Activated T-cell treated with anti-CD3 and anti-CD28 coated beads, Interleukin-2, amount 50 U/mL, for 1 hour (primary cell): ENCODE results near the gene ZNF410.
A peak's percentile ranks its signal among the peaks of the same experiment; 100 is the strongest.
"Not testable (repeated sequence)": the region's sequence is repeated elsewhere in the genome, so short reads cannot be mapped to it uniquely, and the experiment has no call there.

Source experiments
- DNase-seq: peaks from one replicate; pipeline ENCODE4 v3.0.0-alpha.2; 2020

The ZNF410 gene

DNA sequence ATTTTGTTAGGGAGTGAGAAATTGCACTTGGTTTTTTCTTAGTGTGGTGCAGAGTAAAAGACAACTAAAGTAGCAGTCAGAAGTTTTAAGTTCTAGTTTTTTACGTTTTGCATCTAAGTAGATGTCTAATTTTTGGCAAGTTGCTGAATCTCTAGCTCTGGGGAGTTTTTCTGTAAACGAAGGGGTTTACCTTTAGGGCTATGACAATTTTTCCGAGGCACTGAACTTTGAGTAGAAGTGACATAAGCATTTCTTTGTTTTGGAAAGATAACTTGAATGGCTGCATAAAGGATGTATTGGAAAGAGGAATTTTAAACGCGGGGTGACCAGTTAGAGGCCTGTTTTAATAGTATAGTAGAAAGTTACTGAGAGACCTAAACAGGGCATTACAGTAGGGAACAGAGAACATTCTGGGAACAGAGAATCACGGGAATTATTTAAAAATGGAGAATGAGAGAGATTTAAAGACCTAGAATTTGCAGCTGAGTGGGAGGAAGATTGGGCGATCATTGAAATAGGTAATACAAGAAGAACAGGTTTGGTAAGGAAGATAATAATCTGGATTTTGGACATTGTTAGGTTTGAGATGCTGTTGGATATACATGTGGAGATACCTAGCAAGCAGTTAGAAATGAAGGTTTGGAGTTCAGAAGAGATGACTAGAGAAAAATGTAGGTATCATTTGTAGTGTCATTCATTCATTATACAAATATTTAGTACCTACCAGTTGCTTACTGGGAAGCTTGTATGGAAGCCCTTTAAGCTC, 1.2 kb downstream of the ZNF410 start:
- DNase-seq = no peak

DNA sequence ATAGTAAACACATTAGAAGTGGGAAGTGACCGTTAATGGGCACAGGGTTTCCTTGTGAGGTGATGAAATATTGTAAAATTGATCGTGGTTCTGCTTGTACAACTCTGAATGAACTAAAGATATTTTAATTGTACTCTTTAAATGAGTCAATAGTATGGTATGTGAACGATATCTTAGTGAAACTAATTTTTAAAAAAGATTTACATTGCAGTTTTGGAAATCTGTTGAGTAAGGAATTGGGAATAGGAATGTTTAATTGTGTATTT, 1.7 kb downstream of the ZNF410 start:
- no peak for DNase-seq

DNA sequence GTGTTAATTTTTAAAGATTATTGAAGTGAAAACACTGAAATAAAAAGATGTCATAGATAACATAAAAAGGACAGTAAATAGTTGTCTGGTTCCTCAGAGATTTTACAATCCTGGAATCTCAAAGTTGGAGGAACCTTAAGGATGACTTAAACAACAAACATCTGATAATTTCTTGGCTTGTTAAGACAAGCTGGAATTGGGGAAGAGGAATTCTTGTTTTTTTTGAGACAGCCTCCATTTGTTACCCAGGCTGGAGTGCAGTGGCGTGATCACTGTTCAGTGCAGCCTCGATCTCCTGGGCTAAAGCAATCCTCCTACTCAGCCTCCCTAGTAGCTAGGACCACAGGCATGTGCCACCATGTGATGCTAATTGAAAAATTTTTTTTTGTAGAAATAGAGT, 2.3 kb downstream of the ZNF410 start:
- no peak for DNase-seq

DNA sequence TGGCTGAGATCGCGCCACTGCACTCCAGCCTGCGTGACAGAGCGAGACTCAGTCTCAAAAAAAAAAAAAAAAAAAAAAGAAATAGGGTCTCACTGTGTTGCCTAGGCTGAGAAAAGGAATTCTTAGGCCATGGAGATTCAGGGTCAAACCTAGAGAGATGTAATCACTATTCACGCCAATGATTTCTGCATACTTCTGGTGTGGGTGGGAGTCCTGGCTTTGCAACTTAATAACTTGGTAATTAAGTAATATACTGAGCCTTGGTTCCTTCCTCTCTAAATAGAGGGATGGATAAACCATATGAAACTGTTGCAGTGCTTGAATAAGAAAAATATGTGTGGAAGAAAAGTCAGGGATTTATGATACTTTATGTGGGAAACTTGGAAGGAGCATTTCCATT, 2.7 kb downstream of the ZNF410 start:
- no peak for DNase-seq

DNA sequence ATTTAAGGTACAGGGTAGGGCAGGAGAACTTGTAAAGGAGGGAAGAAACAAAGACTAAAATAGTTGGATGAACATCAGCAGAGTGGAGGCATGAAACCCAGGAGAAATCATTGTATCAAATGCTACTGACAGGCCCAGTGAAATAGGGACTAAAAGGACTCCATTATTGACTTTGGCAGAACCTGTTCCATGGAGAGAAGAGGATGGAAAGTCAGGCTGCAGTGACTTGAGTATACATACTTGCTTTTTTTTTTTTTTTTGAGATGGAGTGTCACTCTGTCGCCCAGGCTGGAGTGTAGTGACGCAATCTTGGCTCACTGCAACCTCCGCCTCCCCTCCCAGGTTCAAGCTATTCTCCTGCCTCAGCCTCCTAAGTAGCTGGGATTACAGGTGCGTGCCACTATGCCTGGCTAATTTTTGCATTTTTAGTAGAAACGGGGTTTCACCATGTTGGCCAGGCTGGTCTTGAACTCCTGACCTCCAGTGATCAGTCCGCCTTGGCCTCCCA, 7.6 kb downstream of the ZNF410 start:
- DNase-seq = not testable (repeated sequence)

DNA sequence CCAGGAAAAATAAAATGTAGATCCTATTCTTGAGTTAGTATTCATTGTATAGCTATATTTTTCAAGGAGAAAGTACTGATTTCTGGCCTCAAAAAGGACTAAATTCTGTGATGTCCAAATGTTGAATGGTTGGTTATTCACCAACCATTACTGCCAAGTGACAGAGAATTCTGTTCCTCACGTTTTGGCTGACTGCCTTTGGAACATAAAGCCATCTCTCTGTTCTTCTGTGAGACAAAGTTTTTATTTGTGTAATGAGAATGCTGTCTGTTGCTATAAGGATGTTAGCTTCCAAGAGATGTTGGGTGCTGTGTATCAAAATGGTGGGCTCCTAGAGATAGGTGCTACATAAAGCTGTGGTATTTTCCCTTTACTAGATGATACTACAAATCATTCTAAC, 9.3 kb downstream of the ZNF410 start:
- DNase-seq = no peak

DNA sequence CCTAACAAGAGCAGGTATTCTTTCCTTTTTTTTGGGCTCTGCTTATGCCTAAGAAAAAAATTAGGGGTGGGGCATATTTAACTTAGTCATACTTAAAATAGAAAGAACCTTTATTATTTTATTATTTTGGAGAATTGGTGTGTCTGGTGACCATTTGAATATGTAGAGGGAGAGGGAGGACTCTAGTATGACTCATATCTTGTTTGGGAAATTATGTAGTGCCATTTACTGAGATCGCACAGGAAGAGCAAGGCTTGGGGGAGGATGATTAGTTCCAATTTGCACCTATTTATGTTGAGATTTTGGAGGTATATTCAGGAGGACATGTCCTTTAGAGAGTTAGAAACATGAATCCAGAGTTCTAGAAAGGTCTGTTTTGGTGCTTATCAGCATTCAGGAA, 9.9 kb downstream of the ZNF410 start:
- no peak for DNase-seq

DNA sequence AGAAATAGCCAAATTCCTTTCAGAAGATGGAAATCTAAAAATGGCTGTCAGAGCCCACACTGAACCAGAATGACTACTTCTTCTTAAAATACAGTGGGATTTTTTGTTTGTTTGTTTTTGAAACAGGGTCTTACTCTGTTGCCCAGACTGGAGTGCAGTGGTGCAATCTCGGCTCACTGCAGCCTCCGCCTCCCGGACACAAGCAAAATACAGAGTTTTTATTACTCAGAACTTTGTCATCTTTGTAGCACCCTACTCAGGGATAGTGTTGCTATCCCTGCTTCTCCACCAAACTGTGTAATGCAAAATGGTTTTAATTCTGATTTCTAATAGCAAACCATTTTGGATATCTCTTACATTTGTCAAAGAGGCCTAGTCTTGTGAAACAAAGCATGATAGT, 16.4 kb downstream of the ZNF410 start:
- no peak for DNase-seq

DNA sequence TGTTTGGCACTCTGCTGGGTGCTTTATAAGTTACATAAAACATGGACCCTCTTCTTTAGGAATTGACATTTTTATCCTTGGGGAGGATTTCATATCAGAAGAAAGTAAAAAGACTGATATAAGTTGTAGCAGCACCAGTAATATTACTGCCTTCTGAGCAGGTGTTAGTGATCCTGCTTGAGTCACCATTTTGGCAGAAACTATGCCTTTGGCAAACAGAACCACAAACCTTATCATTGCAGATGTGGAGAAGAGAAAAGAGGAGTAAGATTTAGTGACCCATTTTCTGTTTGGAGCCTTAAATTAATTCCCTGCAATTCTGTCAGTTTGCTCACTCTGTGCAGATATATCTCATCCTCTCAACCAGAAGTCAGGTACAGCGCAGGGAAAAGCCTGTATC, 23.0 kb downstream of the ZNF410 start:
- no peak for DNase-seq

DNA sequence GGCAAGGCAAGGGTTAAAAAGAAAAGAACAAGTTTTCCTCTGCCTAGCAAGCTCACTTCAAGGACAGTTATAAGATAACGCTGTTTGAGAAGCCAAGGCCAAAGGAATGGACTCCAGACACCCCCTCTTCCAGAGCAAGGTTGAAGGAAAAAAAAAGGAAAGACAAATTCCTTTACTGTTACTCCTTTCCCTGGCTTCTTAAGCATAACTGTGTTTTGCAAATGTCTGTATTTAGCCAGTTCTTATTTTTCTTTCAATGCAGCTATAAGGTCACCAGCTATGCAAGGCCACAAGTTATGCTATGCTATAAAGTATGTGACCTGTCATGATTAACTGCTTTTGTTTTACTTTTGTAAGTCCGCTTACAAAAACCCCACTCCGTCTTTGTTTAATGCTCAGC, 26.6 kb downstream of the ZNF410 start:
- no peak for DNase-seq

DNA sequence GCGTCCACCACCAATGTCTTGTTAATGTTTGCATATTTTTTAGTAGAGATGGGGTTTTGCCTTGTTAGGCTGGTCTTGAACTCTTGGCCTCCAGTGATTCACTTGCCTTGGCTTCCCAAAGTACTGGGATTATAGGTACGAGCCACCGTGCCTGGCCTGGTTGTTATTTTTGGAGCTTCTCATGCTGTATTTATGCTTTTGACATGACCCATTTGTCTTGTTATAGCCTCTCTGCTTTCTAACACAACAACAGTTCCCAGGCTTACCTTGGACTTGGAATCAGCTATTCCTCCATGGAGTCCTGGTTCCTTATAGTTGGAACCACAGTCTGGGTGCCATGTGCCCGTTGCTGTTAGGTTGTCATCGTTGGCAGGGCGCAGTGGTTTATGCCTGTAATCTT, 29.7 kb downstream of the ZNF410 start:
- no peak for DNase-seq

DNA sequence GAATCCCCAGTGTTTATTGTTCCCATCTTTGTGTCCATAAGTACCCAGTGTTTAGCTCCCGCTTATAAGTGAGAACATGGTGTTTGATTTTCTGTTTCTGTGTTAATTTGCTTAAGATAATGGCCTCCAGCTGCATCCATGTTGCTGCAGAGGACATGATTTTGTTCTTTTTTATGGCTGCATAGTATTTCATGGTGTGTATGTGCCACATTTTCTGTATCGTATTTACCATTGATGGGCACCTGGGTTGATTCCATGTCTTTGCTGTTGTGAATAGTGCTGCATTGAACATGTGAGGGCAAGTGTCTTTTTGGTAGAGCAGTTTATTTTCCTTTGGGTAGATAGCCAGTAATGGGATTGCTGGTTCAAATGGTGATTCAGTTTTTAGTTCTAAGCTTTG, 32.8 kb downstream of the ZNF410 start:
- DNase-seq = not testable (repeated sequence)

DNA sequence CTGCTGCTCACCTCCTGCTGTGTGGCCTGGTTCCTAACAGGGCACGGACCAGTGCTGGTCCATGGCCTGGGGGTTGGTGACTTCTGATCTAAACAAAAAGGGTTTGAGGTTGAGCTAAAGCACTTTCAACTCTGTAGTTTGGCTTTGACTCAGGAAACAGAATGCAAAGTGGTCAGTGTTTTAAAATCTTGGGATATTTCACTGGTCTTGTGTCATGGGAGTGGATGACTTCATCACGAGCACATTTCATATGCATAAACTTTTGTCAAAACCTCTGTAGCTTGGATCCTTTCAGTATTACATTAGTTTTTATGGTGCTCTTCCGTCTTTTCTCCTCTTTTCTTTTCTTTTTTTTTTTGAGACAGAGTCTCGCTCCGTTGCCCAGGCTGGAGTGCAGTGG, 37.7 kb downstream of the ZNF410 start:
- DNase-seq = no peak

DNA sequence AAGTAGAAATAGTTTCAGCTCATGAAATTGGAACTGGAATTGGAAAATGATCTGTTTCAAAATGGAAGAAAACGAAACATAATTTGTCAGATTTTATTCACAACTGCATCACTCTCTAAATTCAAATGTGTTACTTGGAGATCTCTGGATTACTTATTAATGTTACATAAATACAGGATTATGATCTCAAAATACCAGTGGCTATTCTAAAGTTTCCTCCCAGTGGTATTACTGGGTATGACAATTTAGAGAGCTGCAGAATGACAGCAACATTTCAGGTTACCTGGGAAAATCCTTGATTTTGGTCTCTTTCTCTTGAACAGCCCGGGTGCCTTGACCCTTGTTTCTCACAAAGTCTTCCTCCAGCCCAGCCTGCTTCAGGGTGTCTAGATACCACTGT, 49.0 kb downstream of the ZNF410 start:
- DNase-seq = no peak

DNA sequence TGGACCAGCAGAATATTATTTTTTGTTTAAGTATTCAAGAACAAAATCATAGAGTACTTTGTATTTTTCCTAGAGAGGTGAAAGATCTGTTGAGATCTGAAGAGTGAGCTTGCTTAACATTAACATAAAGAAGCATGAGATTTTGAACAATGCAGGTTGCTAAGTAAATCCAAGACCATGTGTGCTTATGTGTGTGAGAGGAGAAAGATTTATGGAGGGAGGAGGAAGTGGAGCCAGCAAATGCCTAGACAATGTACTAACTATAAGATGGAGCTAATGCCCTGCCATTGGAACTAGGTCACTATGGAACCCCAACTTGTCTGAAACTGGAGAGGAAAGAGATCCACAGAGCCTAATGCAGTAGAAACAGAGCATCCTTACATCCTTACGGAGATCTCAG, 49.9 kb downstream of the ZNF410 start:
- DNase-seq = no peak

DNA sequence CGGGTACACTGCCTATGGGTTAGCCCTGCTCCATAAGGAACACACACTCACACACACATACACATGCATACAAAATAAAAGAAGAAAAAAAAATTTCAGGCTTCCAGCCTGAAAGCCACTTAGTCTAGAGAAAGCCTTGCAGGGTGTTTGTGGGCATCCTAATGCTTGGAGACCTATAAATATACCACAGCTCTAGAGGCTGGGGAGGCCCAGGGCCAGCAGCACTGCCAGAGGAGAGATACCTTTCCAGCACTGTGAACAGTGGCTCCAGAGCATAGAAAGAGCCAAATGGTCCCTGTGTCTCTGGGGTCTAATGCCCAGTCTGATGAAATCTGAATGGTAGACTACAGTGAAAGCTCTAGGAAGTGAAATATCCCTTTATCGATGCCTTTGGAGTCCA, 50.4 kb downstream of the ZNF410 start:
- no peak for DNase-seq

DNA sequence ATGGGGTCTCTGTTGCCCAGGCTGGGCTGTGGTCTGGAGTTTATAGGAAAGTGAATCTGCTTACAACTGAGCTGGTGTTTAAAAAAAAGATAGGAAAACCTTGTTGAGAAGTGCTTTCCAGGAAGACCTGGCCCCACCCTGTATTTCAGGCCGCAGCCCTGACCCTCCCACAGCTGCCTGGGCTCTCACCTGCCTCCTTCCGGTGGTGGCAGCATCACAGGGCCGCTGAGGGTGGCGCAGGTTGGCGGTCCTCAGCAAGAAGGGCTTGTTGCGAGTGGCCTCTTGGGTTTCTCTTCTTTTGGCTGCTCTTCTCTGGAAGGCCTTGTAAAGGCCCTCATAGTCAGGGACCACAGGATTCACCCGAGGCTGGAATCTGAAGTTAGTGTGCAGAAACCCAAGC, 55.5 kb downstream of the ZNF410 start:
- DNase-seq = no peak

DNA sequence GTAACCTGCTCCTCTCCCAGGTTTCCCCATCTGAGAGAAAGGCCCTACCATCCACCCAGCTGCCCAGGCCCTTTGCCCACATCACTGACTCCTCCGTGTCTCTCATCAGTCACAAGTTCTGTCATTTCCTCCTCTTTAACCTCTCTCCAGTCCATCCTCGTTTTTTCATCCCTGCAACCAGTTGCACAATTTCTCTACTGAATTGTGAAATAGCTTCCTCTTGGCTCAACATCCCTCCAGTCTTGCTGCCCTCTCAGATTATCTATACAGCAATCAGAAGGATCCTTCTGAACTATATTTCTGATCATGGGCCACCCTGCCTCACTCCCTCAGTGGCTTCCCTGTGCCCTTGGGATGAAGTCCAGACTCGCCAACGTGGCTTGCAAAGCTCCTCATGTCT, 56.4 kb downstream of the ZNF410 start:
- no peak for DNase-seq

DNA sequence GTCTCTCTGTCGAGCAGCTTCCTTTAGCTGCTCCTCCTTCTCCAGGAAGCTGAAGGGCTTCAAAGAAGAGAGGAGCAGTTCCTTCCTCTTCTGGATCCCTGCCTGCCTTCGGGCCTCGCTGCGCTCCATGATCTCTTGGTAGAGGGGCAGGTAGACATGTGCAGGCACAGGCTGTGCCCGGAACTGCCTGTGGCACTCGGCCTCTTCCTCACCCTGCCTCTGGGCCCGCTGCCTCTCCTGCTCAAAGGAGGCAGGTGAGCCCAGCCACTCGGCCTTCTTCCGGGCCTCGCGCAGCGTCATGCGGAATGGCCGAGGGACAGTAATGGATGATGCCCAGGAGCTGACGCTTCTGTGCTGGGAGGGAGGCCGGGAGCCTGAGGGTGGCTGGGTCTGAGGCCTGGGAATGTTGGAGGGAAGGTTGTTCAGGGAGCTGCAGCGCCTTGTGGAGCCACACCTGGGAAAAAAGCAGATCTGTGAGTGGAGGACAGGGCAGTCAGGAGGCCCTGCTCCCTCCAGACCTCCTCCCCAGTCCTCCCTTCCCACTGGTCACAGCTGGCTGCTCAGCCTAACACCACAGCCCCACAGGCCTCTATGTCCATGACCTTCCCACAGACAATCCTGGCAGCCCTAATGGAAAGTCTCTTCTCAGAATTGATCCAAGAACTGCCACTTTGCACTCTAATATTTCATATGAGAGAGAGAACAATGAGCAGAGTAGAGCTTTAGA, 57.9 kb downstream of the ZNF410 start:
- DNase-seq = no peak

DNA sequence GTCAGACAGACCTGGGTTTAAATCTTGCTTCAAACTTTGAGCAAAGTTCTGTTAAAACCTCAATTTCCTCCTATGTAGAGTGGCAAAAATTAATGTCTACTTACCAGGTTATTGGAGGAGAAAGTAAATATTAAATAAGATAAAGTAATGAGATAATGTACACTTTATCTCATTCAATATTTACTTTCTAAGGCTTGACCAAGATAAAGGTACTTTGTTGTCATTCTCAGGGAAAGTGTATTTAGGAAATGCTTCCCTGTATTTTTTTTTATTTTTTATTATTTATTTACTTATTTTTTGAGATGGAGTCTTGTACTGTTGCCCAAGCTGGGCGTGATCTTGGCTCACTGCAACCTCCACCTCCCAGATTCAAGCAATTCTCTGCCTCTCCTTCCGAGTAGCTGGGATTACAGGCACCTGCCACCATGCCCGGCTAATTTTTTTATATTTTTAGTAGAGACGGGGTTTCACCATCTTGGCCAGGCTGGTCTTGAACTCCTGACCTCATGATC, 58.6 kb downstream of the ZNF410 start:
- DNase-seq = no peak

DNA sequence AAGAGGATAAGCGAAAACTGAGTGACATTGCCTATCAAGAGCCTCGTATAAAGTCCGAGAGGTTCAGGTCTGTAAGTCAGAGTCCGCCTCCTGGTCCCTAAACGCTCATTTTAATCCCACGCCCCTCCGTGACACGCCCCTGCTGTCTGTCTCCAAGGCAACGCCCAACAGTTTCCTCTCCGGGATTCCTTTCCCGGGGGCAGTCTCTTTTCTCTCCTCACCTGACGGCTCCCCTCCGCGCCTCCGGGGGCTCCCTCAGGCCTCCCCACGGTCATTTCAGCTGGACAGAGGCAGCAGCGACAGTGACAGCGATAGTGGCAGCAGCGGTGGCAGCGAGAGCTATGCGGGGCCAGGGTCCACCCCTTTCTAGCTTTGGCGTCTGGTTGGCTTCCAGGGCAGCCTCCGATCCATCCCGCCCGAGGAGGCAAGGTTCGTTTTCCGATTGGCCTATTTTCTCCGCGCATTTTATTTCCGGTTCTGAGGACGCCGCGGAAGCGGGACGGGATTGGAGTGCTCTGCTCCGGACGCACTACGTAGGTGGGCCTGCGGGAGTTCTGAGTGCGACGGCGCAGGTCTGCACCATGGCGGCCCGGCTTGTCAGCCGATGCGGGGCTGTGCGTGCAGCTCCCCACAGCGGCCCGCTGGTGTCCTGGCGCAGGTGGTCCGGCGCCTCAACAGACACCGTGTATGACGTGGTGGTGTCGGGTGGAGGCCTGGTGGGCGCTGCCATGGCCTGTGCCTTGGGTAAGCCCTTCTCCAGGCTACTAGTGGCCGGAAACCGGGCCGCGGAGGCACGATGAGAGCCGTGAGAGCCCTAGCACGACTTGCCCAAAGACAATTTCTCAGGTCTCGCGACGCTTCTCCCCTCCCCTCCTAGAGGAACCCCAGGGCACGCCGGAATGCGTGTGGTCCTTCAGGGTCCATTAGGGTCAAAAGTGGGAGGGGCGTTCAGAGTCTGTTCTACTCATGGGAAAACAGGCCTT, 63.4 kb downstream of the ZNF410 start, which contains the start of the genes COQ6 and FAM161B:
Gene COQ6 (plus strand): TSS at position 551 of the 983 bp plus-strand sequence. CDS start 31 bp downstream, at position 582.
Gene FAM161B (minus strand): TSS at position 343 of the 983 bp plus-strand sequence. CDS start 68 bp downstream, at position 275.
- peak; percentile 89 for DNase-seq

DNA sequence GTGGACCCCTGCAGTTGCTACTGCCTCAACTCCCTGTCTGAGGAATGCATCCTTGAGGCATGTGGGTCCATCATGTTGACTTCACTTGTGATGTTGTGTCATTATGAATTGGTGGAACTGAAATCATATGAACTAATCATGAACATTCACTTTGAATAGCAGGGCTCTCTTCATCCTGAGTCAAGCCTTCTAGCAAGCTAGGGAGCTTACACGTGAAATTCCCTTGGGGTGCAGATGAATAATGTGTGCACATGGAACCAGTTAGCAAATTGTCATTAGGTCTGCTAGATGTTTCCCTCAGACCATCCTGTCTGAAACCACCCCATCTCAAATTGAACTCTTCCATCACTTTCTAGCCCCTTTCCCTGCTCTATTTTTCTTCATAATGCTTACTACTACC, 67.1 kb downstream of the ZNF410 start:
- DNase-seq = no peak

DNA sequence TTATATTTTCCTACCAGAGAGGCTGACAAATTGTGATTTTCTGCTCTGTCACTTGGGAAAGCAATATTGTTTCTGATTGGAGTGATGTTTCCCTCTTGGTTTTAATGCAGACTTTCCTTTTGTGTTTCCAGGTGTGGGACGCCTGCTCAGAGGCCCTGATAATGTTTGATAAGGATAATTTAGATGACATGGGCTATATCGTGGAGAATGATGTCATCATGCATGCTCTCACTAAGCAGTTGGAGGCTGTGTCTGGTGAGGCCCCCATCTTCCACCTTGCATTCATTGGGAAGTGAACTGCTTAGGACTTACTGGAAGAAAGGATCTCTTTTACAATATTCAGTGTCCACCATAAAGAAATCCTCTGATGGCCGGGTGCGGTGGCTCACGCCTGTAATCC, 69.0 kb downstream of the ZNF410 start:
- DNase-seq = no peak
